ENCODE results near the gene DMBT1.

GRCh38 chr10:122561212-122561611 is 658 bp downstream of the DMBT1 start:
- no peak for TF ChIP-seq CTCF (IDR thresholded peaks at IDR 0.05; ENCODE audit: borderline replicate concordance, extremely low read depth, low read length, poor library complexity, severe bottlenecking)
- TF ChIP-seq EZH2 (IDR thresholded peaks at IDR 0.05; ENCODE audit: borderline replicate concordance, low read depth, low read length, severe bottlenecking) = no peak

Data from DND-41 (cell line).